Osteocyte (in vitro differentiated cells): ENCODE data around the gene MYO1B. TPM values are rescaled to one million over a fixed set of nuclear protein-coding genes. Genes with fewer than 3 reads are reported as not detected.

Experiments used
- DNase-seq: peaks from one replicate; pipeline ENCODE4 v3.0.0; 2021; ENCODE audit warnings: mixed read lengths; ENCODE audit not compliant: unreplicated experiment; ENCODE audit errors: extremely low spot score
- H3K27ac Mint-ChIP-seq: one replicate; pipeline ENCODE4 v1.8.0; 2021; ENCODE audit warnings: mild to moderate bottlenecking, mixed read lengths; ENCODE audit not compliant: unreplicated experiment
- H3K27me3 Mint-ChIP-seq: one replicate; pipeline ENCODE4 v1.8.0; 2021; ENCODE audit warnings: mixed read lengths; ENCODE audit not compliant: unreplicated experiment
- H3K36me3 Mint-ChIP-seq: one replicate; pipeline ENCODE4 v1.8.0; 2021; ENCODE audit warnings: mixed read lengths; ENCODE audit not compliant: unreplicated experiment
- H3K4me1 Mint-ChIP-seq: one replicate; pipeline ENCODE4 v1.8.0; 2021; ENCODE audit warnings: mixed read lengths; ENCODE audit not compliant: unreplicated experiment
- H3K4me3 Mint-ChIP-seq: one replicate; pipeline ENCODE4 v1.8.0; 2021; ENCODE audit warnings: mild to moderate bottlenecking, moderate library complexity, mixed read lengths; ENCODE audit not compliant: unreplicated experiment
- H3K9me3 Mint-ChIP-seq: one replicate; pipeline ENCODE4 v1.8.0; 2021; ENCODE audit warnings: mixed read lengths; ENCODE audit not compliant: unreplicated experiment
- total RNA-seq: library from RNA; stranded (reverse); gene quantifications from 2 replicates; pipeline ENCODE4 v1.2.1, GENCODE V29; 2021
- TF ChIP-seq, protein P1 (sequence below): fragments of 200-600 bp; sonication (generic); IDR thresholded peaks from 2 replicates; pipeline ENCODE4 v1.5.0; 2021; ENCODE audit warnings: antibody characterized with exemption, mild to moderate bottlenecking, moderate library complexity

MYO1B gene
- total RNA-seq, 1 donor from 2014 or later, result 91.1 TPM

GRCh38 chr2:191412353-191412752, 167.1 kb downstream of the MYO1B start:
- no peak overlapping the region for H3K4me3 Mint-ChIP-seq
- H3K4me1 Mint-ChIP-seq, result peaks cover 24% of the 10 kb centered on the region
- TF ChIP-seq, protein P1, sequence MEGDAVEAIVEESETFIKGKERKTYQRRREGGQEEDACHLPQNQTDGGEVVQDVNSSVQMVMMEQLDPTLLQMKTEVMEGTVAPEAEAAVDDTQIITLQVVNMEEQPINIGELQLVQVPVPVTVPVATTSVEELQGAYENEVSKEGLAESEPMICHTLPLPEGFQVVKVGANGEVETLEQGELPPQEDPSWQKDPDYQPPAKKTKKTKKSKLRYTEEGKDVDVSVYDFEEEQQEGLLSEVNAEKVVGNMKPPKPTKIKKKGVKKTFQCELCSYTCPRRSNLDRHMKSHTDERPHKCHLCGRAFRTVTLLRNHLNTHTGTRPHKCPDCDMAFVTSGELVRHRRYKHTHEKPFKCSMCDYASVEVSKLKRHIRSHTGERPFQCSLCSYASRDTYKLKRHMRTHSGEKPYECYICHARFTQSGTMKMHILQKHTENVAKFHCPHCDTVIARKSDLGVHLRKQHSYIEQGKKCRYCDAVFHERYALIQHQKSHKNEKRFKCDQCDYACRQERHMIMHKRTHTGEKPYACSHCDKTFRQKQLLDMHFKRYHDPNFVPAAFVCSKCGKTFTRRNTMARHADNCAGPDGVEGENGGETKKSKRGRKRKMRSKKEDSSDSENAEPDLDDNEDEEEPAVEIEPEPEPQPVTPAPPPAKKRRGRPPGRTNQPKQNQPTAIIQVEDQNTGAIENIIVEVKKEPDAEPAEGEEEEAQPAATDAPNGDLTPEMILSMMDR, result no peak
- no peaks in the 10 kb centered on the region for H3K27me3 Mint-ChIP-seq
- peaks cover 65% of the 10 kb centered on the region for H3K36me3 Mint-ChIP-seq
- no peaks in the 10 kb centered on the region for H3K9me3 Mint-ChIP-seq
- no peak for DNase-seq
- no peak overlapping the region for H3K27ac Mint-ChIP-seq

- TF ChIP-seq, protein P1, result no peak
- Mint-ChIP-seq H3K27me3 (no peaks in the 10 kb centered on the region), H3K4me3 (no peak overlapping the region), H3K36me3 (peaks cover 56% of the 10 kb centered on the region), H3K27ac (no peak overlapping the region), H3K9me3 (no peaks in the 10 kb centered on the region), H3K4me1 (peaks cover 18% of the 10 kb centered on the region)
- no peak for DNase-seq
Observed at GRCh38 chr2:191415101-191415500, 169.9 kb downstream of the MYO1B start.

DNA sequence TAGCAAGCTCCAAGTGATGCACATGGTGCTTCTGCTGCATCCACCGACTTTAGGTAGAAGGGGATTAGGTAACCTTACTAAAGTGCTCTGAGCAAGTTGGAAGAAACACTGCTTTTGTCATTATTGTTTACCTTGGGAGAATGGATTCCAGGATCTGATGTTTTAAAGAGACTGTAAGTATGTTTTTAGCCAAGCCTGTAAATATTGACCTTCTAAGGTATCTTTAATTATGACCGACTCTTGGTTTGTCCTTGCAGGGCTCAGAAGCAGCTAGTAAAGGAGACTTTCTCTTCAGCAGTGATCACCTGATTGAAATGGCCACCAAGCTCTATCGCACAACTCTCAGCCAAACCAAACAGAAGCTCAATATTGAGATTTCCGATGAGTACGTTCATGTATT, 170.7 kb downstream of the MYO1B start:
- no peak overlapping the region for H3K27ac Mint-ChIP-seq
- no peak overlapping the region for H3K4me3 Mint-ChIP-seq
- TF ChIP-seq, protein P1, result no peak
- no peaks in the 10 kb centered on the region for H3K27me3 Mint-ChIP-seq
- H3K4me1 Mint-ChIP-seq, result peaks cover 11% of the 10 kb centered on the region
- H3K36me3 Mint-ChIP-seq, result peaks cover 55% of the 10 kb centered on the region
- H3K9me3 Mint-ChIP-seq, result no peaks in the 10 kb centered on the region
- no peak for DNase-seq

DNA sequence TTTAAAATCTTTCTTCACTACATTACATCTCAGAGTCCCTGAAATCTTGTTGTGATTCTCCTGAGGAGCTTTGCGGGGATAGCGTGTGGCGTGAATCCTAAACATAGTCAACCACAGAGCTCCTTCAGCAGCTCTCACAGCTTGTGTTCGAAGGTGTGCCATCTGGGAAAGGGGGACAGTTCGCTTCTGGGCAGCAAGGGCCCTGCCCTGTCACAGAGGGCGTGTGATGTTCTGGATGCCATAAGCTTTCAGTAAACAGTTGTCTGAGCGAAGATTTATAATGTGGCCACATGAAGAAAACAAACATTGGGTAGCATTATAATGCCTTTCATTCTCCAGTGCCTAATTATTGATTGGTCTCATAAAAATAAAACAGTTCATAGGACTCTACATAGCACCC, 172.5 kb downstream of the MYO1B start:
- no peak overlapping the region for H3K4me3 Mint-ChIP-seq
- no peaks in the 10 kb centered on the region for H3K27me3 Mint-ChIP-seq
- H3K9me3 Mint-ChIP-seq, result no peaks in the 10 kb centered on the region
- TF ChIP-seq, protein P1, result no peak
- H3K27ac Mint-ChIP-seq, result no peak overlapping the region
- no peaks in the 10 kb centered on the region for H3K4me1 Mint-ChIP-seq
- DNase-seq, result no peak
- peaks cover 48% of the 10 kb centered on the region for H3K36me3 Mint-ChIP-seq

- Mint-ChIP-seq H3K4me3 (no peak overlapping the region), H3K27ac (no peak overlapping the region), H3K36me3 (peaks cover 34% of the 10 kb centered on the region), H3K9me3 (no peaks in the 10 kb centered on the region), H3K27me3 (no peaks in the 10 kb centered on the region), H3K4me1 (no peaks in the 10 kb centered on the region)
- TF ChIP-seq, protein P1, result no peak
- DNase-seq, result no peak
Observed at GRCh38 chr2:191421950-191422349, 176.7 kb downstream of the MYO1B start.
